Pancreas (tissue), 10 donors: ENCODE results near the gene DUSP3. TPM values are rescaled to one million over a fixed set of nuclear protein-coding genes. Genes with fewer than 3 reads are reported as not detected.

Source experiments
- ATAC-seq, 4 donors: fragments of 200-7000 bp; cut with Tn5 transposase; one replicate each; pipeline versions ENCODE4 v1.8.0 to v1.9.1; 2020; ENCODE audit warnings: mild to moderate bottlenecking in 4 of 4, moderate library complexity in 4 of 4
- DNase-seq, 6 donors: peaks; one replicate each; pipeline ENCODE4 v3.0.0-alpha.2; 2020
- FAIRE-seq: peaks from 2 replicates; lab custom pipeline; 2012; peaks lifted over from hg19 to GRCh38; lab: Jason Lieb, UNC
- H3K27ac ChIP-seq, 4 donors: fragments of 200-600 bp; sonication (generic); 1 replicate in 3 of 4; 2 replicates in 1 of 4; pipeline versions ENCODE4 v1.5.0 to v1.8.0; 2020
- H3K27me3 ChIP-seq, 4 donors: fragments of 200-600 bp; one replicate each; pipeline ENCODE4 v1.8.0; 2021
- H3K36me3 ChIP-seq, 3 donors: fragments of 200-600 bp; sonication (generic) in 1 of 3; one replicate each; pipeline versions ENCODE4 v1.5.0 to v1.8.0; 2020 to 2021
- H3K4me1 ChIP-seq, 3 donors: fragments of 200-600 bp; one replicate each; pipeline ENCODE4 v1.8.0; 2021
- H3K4me3 ChIP-seq, 4 donors: fragments of 200-600 bp; sonication (generic) in 2 of 4; one replicate each; pipeline versions ENCODE4 v1.5.0 to v1.8.0; 2020 to 2021
- H3K9me3 ChIP-seq, 4 donors: fragments of 200-600 bp; one replicate each; pipeline ENCODE4 v1.8.0; 2021
- CTCF ChIP-seq, 4 donors: fragments of 200-600 bp; sonication (generic) in 3 of 4; IDR thresholded peaks; one replicate each; pipeline versions ENCODE4 v1.5.0 to v1.8.0; 2021; ENCODE audit warnings: antibody characterized with exemption in 4 of 4
- WGBS, 2 donors: extraction: QIAGEN DNeasy Blood & Tissue Kit; methylation state at CpG; one replicate each; pipeline ENCODE4 v1.1.7; 2013; 5-methylcytosine and 5-hydroxymethylcytosine counted together
- intact Hi-C, 3 donors: fragments of 100-400 bp; cut with DNase I; formaldehyde crosslinking; loops; one replicate each; pipeline versions ENCODE4 v1.11.1 to v1.14.2; 2022
- polyA plus RNA-seq, 2 donors: library from polyadenylated mRNA; stranded (reverse); fragments of 200-250 nt; gene quantifications; one replicate each; pipeline ENCODE4 v1.2.3, GENCODE V29; 2013
- total RNA-seq, 6 donors: library from RNA; stranded (reverse); fragmentation: NEBNext Ultra II Directional in 4 of 6; extraction: Animal tissue kit (Norgen Biotek cat#: 25700) in 4 of 6; gene quantifications; one replicate each; pipeline versions ENCODE4 v1.2.1 to v1.2.4, GENCODE V29; 2021 to 2023
- donor health status: healthy with polysubstance abuse.
- donor health status: DM: no; HTN: no; CAD: no; lungs with moderate emphysema.
- donor health status: DM: no; HTN: no; CAD: no.
- donor health status: control.
- donor health status: control.
- donor health status: Bipolar disorder and iron deficiency.
- donor health status: DM: yes; HTN: yes; CAD: no.
- donor health status: DM: no; HTN: no; CAD: no.
- donor health status: DM: no; HTN: no; CAD: no.
- donor health status: DM: yes; HTN: yes; CAD: no.

The DUSP3 gene
- total and polyA plus RNA-seq, 8 donors, result 29.4 to 52.3 (median 40.7) TPM

- no peaks in the 10 kb centered on the region for H3K27me3 ChIP-seq
- ATAC-seq, result no peak
- H3K36me3 ChIP-seq, result peaks cover 0 to 48% (median 22%) of the 10 kb centered on the region in 3 donors
- H3K9me3 ChIP-seq, result no peaks in the 10 kb centered on the region
- no peak for DNase-seq
- no peak for FAIRE-seq
- no peak overlapping the region for H3K4me3 ChIP-seq
- no peak overlapping the region for H3K27ac ChIP-seq
- intact Hi-C loops, result no loop called here
- no peak for TF ChIP-seq CTCF (IDR thresholded peaks at IDR 0.05)
- 96 to 100% methylated on average over 2 of the region's 2 CpGs for WGBS, 2 donors
- H3K4me1 ChIP-seq, result peaks cover 7 to 15% (median 9%) of the 10 kb centered on the region in 3 donors
Measured at GRCh38 chr17:43770957-43771356, 7.8 kb downstream of the DUSP3 start.

GRCh38 chr17:43769859-43770258 is 8.9 kb downstream of the DUSP3 start:
- ATAC-seq (no peak), DNase-seq (no peak), FAIRE-seq (no peak)
- WGBS, 2 donors, result 95 to 97% methylated on average over 11 of the region's 11 CpGs
- Histone ChIP-seq H3K9me3 (no peaks in the 10 kb centered on the region), H3K27ac (no peak overlapping the region), H3K4me3 (no peak overlapping the region), H3K36me3 (peaks cover 0 to 53% (median 22%) of the 10 kb centered on the region in 3 donors), H3K4me1 (peaks cover 7 to 15% (median 9%) of the 10 kb centered on the region in 3 donors), H3K27me3 (no peaks in the 10 kb centered on the region)
- no peak for TF ChIP-seq CTCF (IDR thresholded peaks at IDR 0.05)
- intact Hi-C loops, result no loop called here

GRCh38 chr17:43769426-43769825 is 9.4 kb downstream of the DUSP3 start:
- intact Hi-C loops, result no loop called here
- peaks cover 0 to 49% (median 20%) of the 10 kb centered on the region in 3 donors for H3K36me3 ChIP-seq
- H3K9me3 ChIP-seq, result no peaks in the 10 kb centered on the region
- no peaks in the 10 kb centered on the region for H3K27me3 ChIP-seq
- DNase-seq (peak in 1 of 6 donors; percentile 50), ATAC-seq (no peak), FAIRE-seq (no peak)
- H3K4me1 ChIP-seq, result peaks cover 7 to 15% (median 9%) of the 10 kb centered on the region in 3 donors
- H3K27ac ChIP-seq, result no peak overlapping the region
- 88 to 92% methylated on average over 16 of the region's 16 CpGs for WGBS, 2 donors
- TF ChIP-seq CTCF (IDR thresholded peaks at IDR 0.05), result no peak
- no peak overlapping the region for H3K4me3 ChIP-seq

GRCh38 chr17:43768943-43769342 is 9.8 kb downstream of the DUSP3 start:
- no peak for ATAC-seq
- H3K36me3 ChIP-seq, result peaks cover 0 to 44% (median 15%) of the 10 kb centered on the region in 3 donors
- DNase-seq, result peak in 1 of 6 donors; percentile 25
- intact Hi-C loops, result no loop called here
- H3K9me3 ChIP-seq, result no peaks in the 10 kb centered on the region
- H3K4me3 ChIP-seq, result no peak overlapping the region
- no peak for TF ChIP-seq CTCF (IDR thresholded peaks at IDR 0.05)
- no peak for FAIRE-seq
- H3K4me1 ChIP-seq, result peaks cover 7 to 15% (median 9%) of the 10 kb centered on the region in 3 donors
- no peaks in the 10 kb centered on the region for H3K27me3 ChIP-seq
- 90 to 95% methylated on average over 7 of the region's 7 CpGs for WGBS, 2 donors
- H3K27ac ChIP-seq, result peak overlapping the region in 1 of 4 donors; percentile 4

- Histone ChIP-seq H3K27ac (peak overlapping the region in 1 of 4 donors; percentile 4), H3K36me3 (peaks cover 0 to 39% (median 9%) of the 10 kb centered on the region in 3 donors), H3K4me3 (no peak overlapping the region), H3K4me1 (peaks cover 7 to 14% (median 9%) of the 10 kb centered on the region in 3 donors), H3K27me3 (no peaks in the 10 kb centered on the region), H3K9me3 (no peaks in the 10 kb centered on the region)
- DNase-seq (no peak), ATAC-seq (peak in 3 of 4 donors; percentile 28 to 50 (median 49)), FAIRE-seq (no peak)
- TF ChIP-seq CTCF (IDR thresholded peaks at IDR 0.05), result no peak
- intact Hi-C loops, result no loop called here
- whole genome bisulfite sequencing, 2 donors, result 66 to 67% methylated on average over 9 of the region's 9 CpGs
Measured at GRCh38 chr17:43768382-43768781, 10.4 kb downstream of the DUSP3 start.
